A204.1 (cell line): ENCODE data around the gene ONECUT3.

Experiments
- FAIRE-seq: peaks from 2 replicates; lab custom pipeline; 2012; peaks lifted over from hg19 to GRCh38; lab: Jason Lieb, UNC

ONECUT3 gene

GRCh38 chr19:1815605-1816529 is 62.6 kb downstream of the ONECUT3 start:
- no peak for FAIRE-seq

- no peak for FAIRE-seq
Observed at GRCh38 chr19:1816530-1817298, 63.4 kb downstream of the ONECUT3 start.

GRCh38 chr19:1817553-1818179 is 64.4 kb downstream of the ONECUT3 start:
- no peak for FAIRE-seq

- no peak for FAIRE-seq
Observed at GRCh38 chr19:1818549-1819195, 65.4 kb downstream of the ONECUT3 start.

- FAIRE-seq = no peak
Observed at GRCh38 chr19:1819341-1820255, 66.3 kb downstream of the ONECUT3 start.

GRCh38 chr19:1822210-1822609 is 68.9 kb downstream of the ONECUT3 start:
- no peak for FAIRE-seq

GRCh38 chr19:1823020-1823419 is 69.7 kb downstream of the ONECUT3 start:
- FAIRE-seq = no peak

- FAIRE-seq = no peak
Observed at GRCh38 chr19:1823539-1824251, 70.4 kb downstream of the ONECUT3 start.

GRCh38 chr19:1824252-1824622 is 70.9 kb downstream of the ONECUT3 start:
- FAIRE-seq = no peak

GRCh38 chr19:1825909-1826556 is 72.7 kb downstream of the ONECUT3 start:
- FAIRE-seq = no peak

GRCh38 chr19:1826557-1827521 is 73.5 kb downstream of the ONECUT3 start:
- FAIRE-seq = no peak

- no peak for FAIRE-seq
Observed at GRCh38 chr19:1827566-1828278, 74.4 kb downstream of the ONECUT3 start.

- FAIRE-seq = no peak
Observed at GRCh38 chr19:1828279-1829238, 75.3 kb downstream of the ONECUT3 start.

- no peak for FAIRE-seq
Observed at GRCh38 chr19:1829958-1830357, 76.7 kb downstream of the ONECUT3 start.

- FAIRE-seq = no peak
Observed at GRCh38 chr19:1830568-1830967, 77.3 kb downstream of the ONECUT3 start.
